ENCODE results near the gene QSOX2.

The QSOX2 gene

DNA sequence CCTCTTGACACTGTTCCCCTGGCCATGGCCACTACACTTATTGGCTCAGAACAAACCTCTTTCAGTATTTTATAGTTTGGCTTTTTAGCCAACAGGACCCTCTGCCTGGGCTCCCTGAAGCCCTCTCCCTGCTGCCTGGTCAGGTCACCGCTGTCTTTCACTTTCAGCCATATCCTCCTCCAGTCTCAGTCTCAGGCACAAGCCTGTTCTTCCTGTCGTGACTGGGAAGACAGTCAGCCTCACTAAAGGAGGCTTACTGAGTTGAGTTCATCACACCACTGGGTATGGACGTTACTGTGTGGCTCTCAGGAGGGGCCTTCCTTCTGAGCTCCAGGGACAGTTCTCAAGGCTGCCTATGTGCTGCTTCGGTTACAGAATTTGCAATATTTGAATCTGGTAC is 2.0 kb downstream of the QSOX2 start:
- peak; percentile 42 for DNase-seq (ENCODE audit: low read depth)
- TF ChIP-seq CTCF (IDR thresholded peaks at IDR 0.05; ENCODE audit: insufficient read depth, low read depth, low read length, missing control alignments) = no peak
- H3K4me3 ChIP-seq (ENCODE audit: low read length) = no peak overlapping the region

DNA sequence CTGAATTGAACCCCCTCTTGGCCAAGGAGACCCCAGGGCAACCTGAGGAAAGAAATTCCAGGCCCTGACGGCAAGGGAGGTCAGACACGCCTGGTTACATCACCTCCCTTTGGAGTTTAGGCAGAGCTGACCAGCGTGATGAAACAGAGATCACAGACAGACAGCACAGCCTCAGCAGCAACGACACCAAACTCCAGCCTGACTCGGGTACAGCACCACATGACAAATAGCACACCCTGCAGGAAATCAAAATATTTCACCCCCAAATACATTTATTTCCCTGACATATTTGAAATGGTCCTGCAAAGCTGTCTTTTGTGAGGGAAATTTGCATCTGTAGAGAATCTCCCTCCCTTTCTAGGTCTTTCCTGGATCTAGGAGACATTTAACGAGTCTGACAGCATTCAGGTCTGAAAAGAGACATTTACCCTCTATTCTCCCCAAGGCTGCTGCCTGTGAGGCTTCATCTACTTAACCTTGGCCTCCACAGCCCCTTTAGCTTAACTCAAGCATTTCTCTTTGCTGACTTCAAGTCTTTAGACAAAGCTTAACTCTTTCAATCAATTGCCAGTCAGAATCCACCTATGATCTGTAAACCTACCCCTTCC is 2.6 kb downstream of the QSOX2 start:
- TF ChIP-seq CTCF (IDR thresholded peaks at IDR 0.05; ENCODE audit: insufficient read depth, low read depth, low read length, missing control alignments) = peak; percentile 11

DNA sequence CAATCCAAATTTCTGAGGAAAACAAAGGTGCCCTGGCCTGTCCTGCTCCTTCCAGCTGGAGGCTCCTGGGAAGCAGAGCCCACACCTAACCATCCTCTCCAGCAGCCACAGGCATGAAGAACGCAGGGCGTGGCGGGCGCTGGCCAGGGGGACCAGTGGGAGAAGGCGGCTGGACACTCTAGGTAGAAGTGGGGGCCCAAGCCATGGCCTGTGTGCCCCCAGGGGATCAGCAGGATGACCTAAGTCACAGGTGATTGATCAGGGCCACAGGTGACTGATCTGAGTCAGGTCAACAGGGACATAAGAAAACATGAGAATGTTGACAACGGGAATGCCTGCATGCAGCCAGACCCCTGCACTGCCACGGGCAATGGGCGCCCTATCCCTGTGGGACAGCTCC is 3.4 kb downstream of the QSOX2 start:
- no peak for TF ChIP-seq CTCF (IDR thresholded peaks at IDR 0.05; ENCODE audit: insufficient read depth, low read depth, low read length, missing control alignments)
- no peak for DNase-seq (ENCODE audit: low read depth)
- no peak overlapping the region for H3K4me3 ChIP-seq (ENCODE audit: low read length)

More for the DNA sequence above, 2.6 kb downstream of the QSOX2 start:
- H3K4me3 ChIP-seq (ENCODE audit: low read length) = no peak overlapping the region
- peak; percentile 38 for DNase-seq (ENCODE audit: low read depth)

DNA sequence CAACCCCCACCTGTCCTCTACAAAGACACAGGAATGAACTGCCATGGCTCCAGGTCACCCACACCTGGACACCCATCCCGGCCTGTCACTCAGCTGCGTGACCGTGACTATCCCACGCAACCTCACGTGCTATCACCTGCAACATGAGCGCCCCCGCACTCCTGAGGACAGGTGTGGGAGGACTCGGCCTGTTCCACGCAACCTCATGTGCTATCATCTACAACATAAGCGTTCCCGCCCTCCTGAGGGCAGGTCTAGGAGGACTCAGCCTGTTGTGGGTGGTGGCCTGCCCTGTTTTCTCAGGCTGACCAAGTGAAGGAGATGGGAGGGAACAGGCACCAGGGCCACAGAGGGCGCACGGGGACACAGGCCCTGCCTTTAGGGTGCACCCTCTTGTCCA is 4.1 kb downstream of the QSOX2 start:
- no peak for TF ChIP-seq CTCF (IDR thresholded peaks at IDR 0.05; ENCODE audit: insufficient read depth, low read depth, low read length, missing control alignments)
- no peak overlapping the region for H3K4me3 ChIP-seq (ENCODE audit: low read length)
- no peak for DNase-seq (ENCODE audit: low read depth)

- no peak for DNase-seq (ENCODE audit: low read depth)
- H3K4me3 ChIP-seq (ENCODE audit: low read length) = no peak overlapping the region
- no peak for TF ChIP-seq CTCF (IDR thresholded peaks at IDR 0.05; ENCODE audit: insufficient read depth, low read depth, low read length, missing control alignments)
Measured at GRCh38 chr9:136240941-136241340, 4.7 kb downstream of the QSOX2 start.

GRCh38 chr9:136239983-136240330 is 5.7 kb downstream of the QSOX2 start:
- TF ChIP-seq CTCF (IDR thresholded peaks at IDR 0.05; ENCODE audit: insufficient read depth, low read depth, low read length, missing control alignments) = no peak
- no peak for DNase-seq (ENCODE audit: low read depth)
- no peak overlapping the region for H3K4me3 ChIP-seq (ENCODE audit: low read length)
